Karpas-422 (cell line): ENCODE results near the gene DAB2IP. TPM values are rescaled to one million over a fixed set of nuclear protein-coding genes. Genes with fewer than 3 reads are reported as not detected.

Experiments used
- DNase-seq: peaks from one replicate; pipeline ENCODE4 v3.0.0-alpha.2; 2015
- H2AFZ ChIP-seq: fragments of 200-600 bp; sonication (generic); 2 replicates; pipeline ENCODE4 v1.6.1; 2014; ENCODE audit warnings: antibody characterized with exemption, low read length, mixed read lengths
- H3K27ac ChIP-seq: fragments of 200-600 bp; sonication (generic); 2 replicates; pipeline ENCODE4 v1.5.1; 2014; ENCODE audit warnings: mild to moderate bottlenecking, low read length, moderate library complexity
- H3K27me3 ChIP-seq: fragments of 200-600 bp; sonication (generic); 2 replicates; pipeline ENCODE4 v1.6.1; 2014; ENCODE audit warnings: low read length, mixed read lengths
- H3K36me3 ChIP-seq: fragments of 200-600 bp; sonication (generic); 2 replicates; pipeline ENCODE4 v1.6.1; 2014; ENCODE audit warnings: low read length, mixed read lengths; ENCODE audit not compliant: insufficient read depth
- H3K4me1 ChIP-seq: fragments of 200-600 bp; sonication (generic); 2 replicates; pipeline ENCODE4 v1.6.1; 2014; ENCODE audit warnings: mild to moderate bottlenecking, low read length, mixed read lengths
- H3K4me2 ChIP-seq: fragments of 200-600 bp; sonication (generic); 2 replicates; pipeline ENCODE4 v1.6.1; 2014; ENCODE audit warnings: low read length, low read depth, mild to moderate bottlenecking; ENCODE audit not compliant: poor library complexity, severe bottlenecking
- H3K4me3 ChIP-seq: fragments of 200-600 bp; sonication (generic); 2 replicates; pipeline ENCODE4 v1.5.1; 2014; ENCODE audit warnings: mild to moderate bottlenecking, antibody characterized with exemption, low read length, mixed read lengths
- H3K79me2 ChIP-seq: fragments of 200-600 bp; sonication (generic); 2 replicates; pipeline ENCODE4 v1.6.1; 2014; ENCODE audit warnings: mild to moderate bottlenecking, low read length, mixed read lengths
- H3K9ac ChIP-seq: fragments of 200-600 bp; sonication (generic); 2 replicates; pipeline ENCODE4 v1.6.0; 2014; ENCODE audit warnings: low read length
- H3K9me2 ChIP-seq: fragments of 200-600 bp; sonication (generic), shearing (Covaris generic); replicated peaks from 2 replicates; pipeline ENCODE4 v1.6.0; 2014; ENCODE audit warnings: mild to moderate bottlenecking, low read length, moderate library complexity; ENCODE audit not compliant: insufficient read depth
- H3K9me3 ChIP-seq: fragments of 300-700, 200-600 bp; sonication (generic); 2 replicates; pipeline ENCODE4 v1.6.1; 2014; ENCODE audit warnings: low read length, mixed read lengths
- H4K20me1 ChIP-seq: fragments of 200-600 bp; sonication (generic); 2 replicates; pipeline ENCODE4 v1.6.1; 2014; ENCODE audit warnings: mild to moderate bottlenecking, antibody characterized with exemption, low read length, low read depth; ENCODE audit not compliant: insufficient read depth
- total RNA-seq: library from RNA; depleted of rRNA; stranded (reverse); fragments of >200 nt; shearing (Covaris generic); gene quantifications from 2 replicates; pipeline ENCODE4 v1.2.3, GENCODE V29; 2014; ENCODE audit warnings: low replicate concordance

The DAB2IP gene
- total RNA-seq, 1 experiment from 2014 or later, result 1.3 TPM

DNA sequence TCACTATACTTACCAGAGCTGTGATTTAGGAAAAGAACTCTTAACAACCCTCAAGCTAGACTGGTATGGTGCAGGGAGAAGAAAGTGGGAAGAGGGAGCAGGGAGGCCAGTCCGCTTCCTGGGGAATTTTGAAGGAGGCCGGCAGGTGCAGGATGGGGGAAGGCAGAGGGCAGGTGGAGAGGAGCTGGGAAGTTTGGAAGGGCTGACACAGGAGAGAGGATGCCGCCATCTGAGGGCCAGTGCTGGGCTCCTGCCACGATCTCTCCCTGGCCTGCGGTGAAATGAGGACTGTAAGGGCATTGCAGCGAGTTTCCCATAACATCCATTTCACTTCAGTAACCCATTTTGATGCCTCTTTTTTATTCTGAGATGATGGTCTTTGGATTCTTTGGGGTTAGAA, 8.9 kb downstream of the DAB2IP start:
- no peak overlapping the region for H3K9ac ChIP-seq
- H3K27ac ChIP-seq, result no peak overlapping the region
- H3K4me1 ChIP-seq, result no peaks in the 10 kb centered on the region
- no peak overlapping the region for H3K4me2 ChIP-seq
- no peaks in the 10 kb centered on the region for H3K27me3 ChIP-seq
- no peaks in the 10 kb centered on the region for H4K20me1 ChIP-seq
- no peak for DNase-seq
- H3K9me2 ChIP-seq, result no peaks in the 10 kb centered on the region
- no peak overlapping the region for H2AFZ ChIP-seq
- H3K79me2 ChIP-seq, result no peaks in the 10 kb centered on the region
- no peaks in the 10 kb centered on the region for H3K9me3 ChIP-seq
- no peaks in the 10 kb centered on the region for H3K36me3 ChIP-seq
- H3K4me3 ChIP-seq, result no peak overlapping the region

DNA sequence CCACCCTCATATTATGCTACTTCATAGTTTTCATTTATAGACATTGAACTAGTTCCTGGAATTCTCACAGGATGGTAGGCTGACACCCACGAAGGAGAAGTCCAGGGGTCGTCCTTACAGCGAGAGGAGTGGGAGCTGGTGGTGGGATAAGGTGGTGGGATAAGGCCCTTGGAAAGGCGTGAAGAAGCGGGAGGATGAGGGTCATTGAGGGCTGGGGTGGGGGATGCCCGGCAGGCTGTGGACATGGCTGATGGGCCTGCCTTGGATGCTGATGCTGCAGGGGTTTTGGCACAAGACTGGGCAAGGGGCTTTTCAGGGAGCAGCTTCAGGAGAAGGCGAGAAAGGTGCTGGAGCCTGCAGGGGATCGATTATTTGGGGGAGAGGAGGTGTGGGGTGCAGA, 9.4 kb downstream of the DAB2IP start:
- Histone ChIP-seq H3K27ac (no peak overlapping the region), H3K4me1 (no peaks in the 10 kb centered on the region), H3K4me2 (no peak overlapping the region), H3K9me2 (no peaks in the 10 kb centered on the region), H3K79me2 (no peaks in the 10 kb centered on the region), H3K9ac (no peak overlapping the region), H3K9me3 (no peaks in the 10 kb centered on the region), H3K27me3 (no peaks in the 10 kb centered on the region), H3K36me3 (no peaks in the 10 kb centered on the region), H3K4me3 (no peak overlapping the region), H2AFZ (no peak overlapping the region), H4K20me1 (no peaks in the 10 kb centered on the region)
- no peak for DNase-seq

DNA sequence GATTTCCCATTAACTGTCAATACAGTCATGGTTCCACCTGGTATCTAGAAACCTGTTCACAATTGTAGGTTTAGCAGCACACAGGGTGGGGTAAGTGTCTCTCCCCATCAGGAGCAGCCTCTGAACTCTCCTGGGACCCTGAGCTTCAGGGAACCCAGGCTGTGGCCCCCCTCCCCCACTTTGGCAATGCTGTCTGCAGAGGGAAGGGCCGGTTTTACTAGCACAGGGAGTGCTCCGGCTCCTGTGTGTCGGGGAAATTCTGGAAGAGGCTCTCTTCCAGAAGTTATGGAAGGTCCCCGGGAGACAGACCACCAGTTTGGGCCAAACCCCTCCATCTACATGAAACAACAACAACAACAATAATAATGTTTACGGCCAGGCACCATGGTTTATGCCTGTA, 9.9 kb downstream of the DAB2IP start:
- DNase-seq, result no peak
- no peaks in the 10 kb centered on the region for H3K79me2 ChIP-seq
- no peaks in the 10 kb centered on the region for H3K4me1 ChIP-seq
- H3K9me2 ChIP-seq, result no peaks in the 10 kb centered on the region
- no peaks in the 10 kb centered on the region for H3K36me3 ChIP-seq
- no peak overlapping the region for H3K4me2 ChIP-seq
- no peak overlapping the region for H3K4me3 ChIP-seq
- no peak overlapping the region for H3K9ac ChIP-seq
- no peak overlapping the region for H3K27ac ChIP-seq
- no peaks in the 10 kb centered on the region for H3K9me3 ChIP-seq
- H4K20me1 ChIP-seq, result no peaks in the 10 kb centered on the region
- H2AFZ ChIP-seq, result no peak overlapping the region
- no peaks in the 10 kb centered on the region for H3K27me3 ChIP-seq

DNA sequence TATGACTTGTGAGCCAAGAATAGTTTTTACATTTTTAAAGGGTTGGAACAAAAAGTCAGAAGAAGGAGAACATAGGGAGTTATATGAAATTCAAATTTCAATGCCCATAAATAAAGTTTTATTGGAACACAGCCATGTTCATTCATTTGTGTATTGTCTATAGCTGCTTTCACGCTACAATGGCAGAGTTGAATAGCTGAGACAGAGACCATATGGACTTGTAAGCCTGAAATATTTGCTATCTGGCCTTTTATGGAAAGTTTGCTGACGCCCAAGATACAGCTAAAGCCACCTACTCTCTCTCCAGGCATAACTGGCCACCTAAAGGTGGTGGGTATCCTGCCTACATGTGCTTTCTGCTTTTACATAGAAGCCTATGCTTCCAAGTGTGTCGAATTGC, 10.9 kb downstream of the DAB2IP start:
- Histone ChIP-seq H3K4me2 (no peak overlapping the region), H4K20me1 (no peaks in the 10 kb centered on the region), H3K4me3 (no peak overlapping the region), H3K9me3 (no peaks in the 10 kb centered on the region), H3K4me1 (no peaks in the 10 kb centered on the region), H2AFZ (no peak overlapping the region), H3K27ac (no peak overlapping the region), H3K36me3 (no peaks in the 10 kb centered on the region), H3K27me3 (no peaks in the 10 kb centered on the region), H3K9ac (no peak overlapping the region), H3K79me2 (no peaks in the 10 kb centered on the region), H3K9me2 (no peaks in the 10 kb centered on the region)
- DNase-seq, result no peak

DNA sequence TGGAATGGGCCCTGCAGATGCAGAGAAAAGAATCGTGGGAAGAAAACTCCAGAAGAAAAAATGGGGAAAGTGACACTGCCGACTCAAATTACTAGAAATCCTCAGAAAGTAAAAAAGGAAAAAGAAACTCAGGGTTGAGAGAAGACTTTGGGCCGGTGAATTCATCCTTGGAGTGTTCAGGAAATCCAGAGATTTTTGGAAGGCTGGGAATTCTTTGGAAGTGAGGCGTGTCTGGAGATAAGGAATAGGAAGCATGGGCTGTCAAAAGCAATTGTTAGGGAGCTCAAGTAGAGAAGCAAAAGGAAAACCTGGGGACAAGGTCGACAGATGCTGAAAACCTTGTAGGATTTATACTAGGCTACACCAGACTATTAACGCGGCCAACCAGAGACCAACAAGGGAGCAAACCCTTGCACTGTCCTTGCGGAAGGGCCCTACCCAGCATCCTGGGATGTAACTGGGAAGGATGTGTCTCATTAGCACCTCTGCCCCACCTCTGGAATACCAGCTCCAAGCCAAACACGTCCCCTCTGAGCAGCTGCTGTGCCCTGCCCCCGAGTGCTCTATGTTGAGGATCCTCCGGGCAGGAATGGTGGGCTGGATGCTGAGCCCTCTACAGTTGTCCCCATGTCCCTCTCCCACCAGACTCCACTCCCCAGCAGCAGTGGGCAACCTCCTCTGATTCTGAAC, 11.6 kb downstream of the DAB2IP start:
- Histone ChIP-seq H4K20me1 (no peaks in the 10 kb centered on the region), H3K4me1 (no peaks in the 10 kb centered on the region)
- no peak for DNase-seq

DNA sequence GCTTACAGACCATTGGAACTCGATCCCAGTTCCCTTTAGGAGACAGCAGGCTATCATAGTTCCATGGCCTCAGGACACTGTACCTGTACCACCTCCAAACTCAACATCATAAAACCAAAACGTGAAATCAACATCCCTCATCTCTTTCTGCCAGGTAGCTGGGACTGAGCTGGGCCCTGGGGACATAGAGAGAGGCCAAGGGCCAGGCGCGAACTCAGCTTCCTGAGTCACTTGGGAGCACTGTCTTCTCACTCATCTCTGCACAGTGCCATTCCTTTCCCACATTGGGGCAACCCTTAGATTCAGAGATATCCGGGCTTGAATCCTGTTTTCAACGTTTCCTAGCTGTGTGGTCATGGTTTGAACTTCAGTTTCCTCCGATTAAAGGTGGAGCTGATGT, 12.2 kb downstream of the DAB2IP start:
- H3K4me1 ChIP-seq, result no peaks in the 10 kb centered on the region
- no peaks in the 10 kb centered on the region for H3K9me2 ChIP-seq
- H3K27me3 ChIP-seq, result no peaks in the 10 kb centered on the region
- no peaks in the 10 kb centered on the region for H3K79me2 ChIP-seq
- no peak for DNase-seq
- no peak overlapping the region for H3K27ac ChIP-seq
- H3K36me3 ChIP-seq, result no peaks in the 10 kb centered on the region
- H3K9me3 ChIP-seq, result no peaks in the 10 kb centered on the region
- no peak overlapping the region for H2AFZ ChIP-seq
- H3K4me2 ChIP-seq, result no peak overlapping the region
- no peak overlapping the region for H3K4me3 ChIP-seq
- no peak overlapping the region for H3K9ac ChIP-seq
- no peaks in the 10 kb centered on the region for H4K20me1 ChIP-seq

More for the DNA sequence above, 11.6 kb downstream of the DAB2IP start:
- Histone ChIP-seq H3K27ac (no peak overlapping the region), H2AFZ (no peak overlapping the region), H3K9ac (no peak overlapping the region), H3K36me3 (no peaks in the 10 kb centered on the region), H3K79me2 (no peaks in the 10 kb centered on the region), H3K4me2 (no peak overlapping the region), H3K27me3 (no peaks in the 10 kb centered on the region), H3K9me2 (no peaks in the 10 kb centered on the region), H3K9me3 (no peaks in the 10 kb centered on the region), H3K4me3 (no peak overlapping the region)

DNA sequence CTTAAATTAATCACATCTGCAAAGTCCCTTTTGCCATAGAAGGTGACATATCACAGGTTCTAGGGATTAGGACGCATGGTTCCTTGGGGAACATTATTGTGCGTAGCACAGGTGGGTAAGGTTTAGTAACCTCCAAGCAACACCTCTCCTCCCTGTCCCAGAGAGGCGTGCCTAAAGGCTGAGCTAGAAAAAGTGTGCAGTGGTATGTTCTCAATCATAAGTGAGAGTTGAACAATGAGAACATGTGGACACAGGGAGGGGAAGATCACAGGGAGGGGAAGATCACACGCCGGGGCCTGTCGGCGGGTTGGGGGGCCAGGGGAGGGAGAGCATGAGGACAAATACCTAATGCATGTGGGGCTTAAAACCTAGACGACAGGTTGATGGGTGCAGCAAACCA, 14.9 kb downstream of the DAB2IP start:
- H3K4me1 ChIP-seq, result no peaks in the 10 kb centered on the region
- no peak overlapping the region for H2AFZ ChIP-seq
- no peaks in the 10 kb centered on the region for H4K20me1 ChIP-seq
- no peak overlapping the region for H3K9ac ChIP-seq
- no peaks in the 10 kb centered on the region for H3K79me2 ChIP-seq
- no peak overlapping the region for H3K4me2 ChIP-seq
- H3K9me2 ChIP-seq, result no peaks in the 10 kb centered on the region
- H3K4me3 ChIP-seq, result no peak overlapping the region
- H3K27ac ChIP-seq, result no peak overlapping the region
- H3K36me3 ChIP-seq, result no peaks in the 10 kb centered on the region
- H3K9me3 ChIP-seq, result no peaks in the 10 kb centered on the region
- no peak for DNase-seq
- H3K27me3 ChIP-seq, result no peaks in the 10 kb centered on the region

DNA sequence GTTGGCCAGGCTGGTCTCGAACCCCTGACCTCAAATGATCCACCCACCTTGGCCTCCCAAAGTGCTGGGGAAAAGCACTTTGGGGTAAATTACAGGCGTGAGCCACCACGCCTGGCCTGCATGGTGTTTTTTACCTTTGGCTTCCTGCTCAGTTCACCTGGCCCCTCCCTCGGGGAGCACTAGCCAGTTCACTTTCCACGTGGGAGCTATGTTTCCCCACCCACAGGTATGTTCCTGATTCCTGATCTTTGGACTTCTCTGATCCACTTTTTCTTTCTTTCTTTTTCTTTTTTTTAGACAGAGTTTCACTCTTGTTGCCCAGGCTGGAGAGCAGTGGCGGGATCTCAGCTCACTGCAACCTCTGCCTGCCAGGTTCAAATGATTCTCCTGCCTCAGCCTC, 15.8 kb downstream of the DAB2IP start:
- DNase-seq, result no peak
- H3K79me2 ChIP-seq, result no peaks in the 10 kb centered on the region

More for the DNA sequence above, 15.8 kb downstream of the DAB2IP start:
- H3K27me3 ChIP-seq, result no peaks in the 10 kb centered on the region
- no peak overlapping the region for H2AFZ ChIP-seq
- no peaks in the 10 kb centered on the region for H3K36me3 ChIP-seq
- H3K27ac ChIP-seq, result no peak overlapping the region
- no peak overlapping the region for H3K4me2 ChIP-seq
- no peaks in the 10 kb centered on the region for H4K20me1 ChIP-seq
- H3K4me1 ChIP-seq, result no peaks in the 10 kb centered on the region
- H3K4me3 ChIP-seq, result no peak overlapping the region
- no peaks in the 10 kb centered on the region for H3K9me3 ChIP-seq
- H3K9me2 ChIP-seq, result no peaks in the 10 kb centered on the region
- H3K9ac ChIP-seq, result no peak overlapping the region
